H1 (cell line): ENCODE results near the gene EXOC5. TPM values are rescaled to one million over a fixed set of nuclear protein-coding genes. Genes with fewer than 3 reads are reported as not detected.

Experiments
- CTCF ChIA-PET: fragments of 300-600 bp; sonication (Branson Sonifier 250); formaldehyde crosslinking; loops from one replicate; lab custom pipeline; 2021; ENCODE audit not compliant: partially characterized antibody; lab: Charles Lee
- POLR2A ChIA-PET: fragments of 300-600 bp; sonication (Branson Sonifier 250); formaldehyde crosslinking; loops from one replicate; lab custom pipeline; 2021; ENCODE audit warnings: inconsistent platforms; ENCODE audit not compliant: partially characterized antibody; lab: Charles Lee
- DNase-seq, 2 experiments: peaks; one replicate each; pipeline versions ENCODE4 v3.0.0 to v3.0.0-alpha.2; 2010 to 2022; ENCODE audit warnings: low spot score in 2 of 2, low read depth in 1 of 2, mixed read lengths in 1 of 2
- FAIRE-seq: peaks from 2 replicates; lab custom pipeline; 2011; peaks lifted over from hg19 to GRCh38; lab: Jason Lieb, UNC
- H2AFZ ChIP-seq: 2 replicates; pipeline ENCODE4 v1.8.1; 2012; ENCODE audit warnings: low read length, inconsistent platforms
- H2AK5ac ChIP-seq: 2 replicates; pipeline ENCODE4 v1.6.1; 2013; ENCODE audit warnings: low read depth, low read length
- H2BK120ac ChIP-seq: replicated peaks from 2 replicates; pipeline ENCODE3; 2013; ENCODE audit warnings: low read depth, low read length, inconsistent platforms
- H2BK12ac ChIP-seq: 2 replicates; pipeline ENCODE4 v1.6.1; 2013; ENCODE audit warnings: low read depth, low read length
- H2BK15ac ChIP-seq: 2 replicates; pipeline ENCODE4 v1.6.1; 2013; ENCODE audit warnings: low read length
- H2BK20ac ChIP-seq: 2 replicates; pipeline ENCODE4 v1.6.1; 2013; ENCODE audit warnings: low read length
- H2BK5ac ChIP-seq: 2 replicates; pipeline ENCODE4 v1.6.1; 2013; ENCODE audit warnings: low read depth, low read length
- H3K14ac ChIP-seq: 2 replicates; pipeline ENCODE4 v1.6.1; 2013; ENCODE audit warnings: inconsistent platforms; ENCODE audit not compliant: insufficient read length
- H3K18ac ChIP-seq: 2 replicates; pipeline ENCODE4 v1.6.1; 2013; ENCODE audit warnings: low read length; ENCODE audit errors: extremely low read depth
- H3K23ac ChIP-seq: 2 replicates; pipeline ENCODE4 v1.6.1; 2013; ENCODE audit warnings: inconsistent platforms; ENCODE audit not compliant: insufficient read length
- H3K23me2 ChIP-seq: 2 replicates; pipeline ENCODE4 v1.6.1; 2013; ENCODE audit warnings: low read depth, low read length
- H3K27ac ChIP-seq: 2 replicates; pipeline ENCODE4 v1.6.1; 2011; ENCODE audit warnings: low read depth, low read length, inconsistent platforms
- H3K27me3 ChIP-seq, 4 experiments: replicated peaks in 1 of 4; 1 replicate in 1 of 4; 2 replicates in 3 of 4; pipeline versions ENCODE4 v1.6.1 to v1.8.1; 2011 to 2013; ENCODE audit warnings: low read length in 3 of 4, mild to moderate bottlenecking in 3 of 4, inconsistent platforms in 2 of 4, mixed read lengths in 2 of 4, moderate library complexity in 1 of 4; ENCODE audit not compliant: control insufficient read depth in 3 of 4, insufficient read depth in 3 of 4; ENCODE audit errors: extremely low read depth in 1 of 4
- H3K36me3 ChIP-seq, 4 experiments: 2 replicates each; pipeline versions ENCODE4 v1.6.1 to v1.8.1; 2011 to 2013; ENCODE audit warnings: mild to moderate bottlenecking in 4 of 4, low read length in 3 of 4, moderate library complexity in 2 of 4, control low read depth in 1 of 4, inconsistent platforms in 1 of 4; ENCODE audit not compliant: insufficient read depth in 4 of 4, control insufficient read depth in 2 of 4
- H3K4ac ChIP-seq: replicated peaks from 2 replicates; pipeline ENCODE3; 2013; ENCODE audit warnings: low read length, low read depth, mixed read lengths, inconsistent platforms; ENCODE audit not compliant: insufficient read length
- H3K4me1 ChIP-seq, 4 experiments: replicated peaks in 1 of 4; 1 replicate in 1 of 4; 2 replicates in 3 of 4; pipeline versions ENCODE4 v1.6.1 to v1.8.1; 2011 to 2013; ENCODE audit warnings: low read length in 3 of 4, inconsistent platforms in 2 of 4, mixed read lengths in 1 of 4; ENCODE audit not compliant: insufficient read depth in 4 of 4, control insufficient read depth in 3 of 4
- H3K4me2 ChIP-seq, 2 experiments: 2 replicates each; pipeline versions ENCODE4 v1.6.1 to v1.8.1; 2011 to 2013; ENCODE audit warnings: low read depth in 2 of 2, low read length in 2 of 2, control low read depth in 1 of 2, inconsistent platforms in 1 of 2, mild to moderate bottlenecking in 1 of 2; ENCODE audit not compliant: insufficient read depth in 1 of 2
- H3K4me3 ChIP-seq, 4 experiments: fragments of 200-600, 300-600 bp in 1 of 4; sonication (generic), shearing (Covaris generic), sonication (Bioruptor Twin) in 1 of 4; 2 replicates each; pipeline versions ENCODE4 v1.5.1 to v1.8.1; 2011 to 2016; ENCODE audit warnings: low read length in 4 of 4, low read depth in 3 of 4, control low read depth in 2 of 4, inconsistent platforms in 2 of 4, mild to moderate bottlenecking in 2 of 4, mixed read lengths in 1 of 4, moderate library complexity in 1 of 4; ENCODE audit not compliant: insufficient read depth in 2 of 4; ENCODE audit errors: extremely low read depth in 1 of 4
- H3K56ac ChIP-seq: replicated peaks from 2 replicates; pipeline ENCODE3; 2013; ENCODE audit warnings: low read depth, mild to moderate bottlenecking, mixed read lengths, low read length, inconsistent platforms; ENCODE audit not compliant: insufficient read length
- H3K79me1 ChIP-seq: 2 replicates; pipeline ENCODE4 v1.6.1; 2013; ENCODE audit warnings: low read depth, low read length, control low read depth
- H3K79me2 ChIP-seq, 2 experiments: 2 replicates each; pipeline versions ENCODE4 v1.6.1 to v1.8.1; 2012 to 2013; ENCODE audit warnings: low read length in 2 of 2, mild to moderate bottlenecking in 2 of 2, inconsistent platforms in 1 of 2; ENCODE audit not compliant: insufficient read depth in 2 of 2, control insufficient read depth in 1 of 2
- H3K9ac ChIP-seq, 4 experiments: replicated peaks in 1 of 4; 1 replicate in 1 of 4; 2 replicates in 3 of 4; pipeline versions ENCODE4 v1.6.1 to v1.8.1; 2011 to 2013; ENCODE audit warnings: low read depth in 3 of 4, low read length in 3 of 4, control low read depth in 2 of 4, mild to moderate bottlenecking in 2 of 4, moderate library complexity in 2 of 4, inconsistent platforms in 1 of 4; ENCODE audit errors: extremely low read depth in 1 of 4
- H3K9me3 ChIP-seq, 2 experiments: 2 replicates each; pipeline versions ENCODE4 v1.6.1 to v1.8.1; 2012 to 2013; ENCODE audit warnings: mild to moderate bottlenecking in 2 of 2, moderate library complexity in 2 of 2, control low read depth in 1 of 2, inconsistent platforms in 1 of 2, low read depth in 1 of 2, low read length in 1 of 2, mixed read lengths in 1 of 2; ENCODE audit not compliant: insufficient read depth in 2 of 2
- H4K20me1 ChIP-seq, 2 experiments: replicated peaks in 1 of 2; 2 replicates each; pipeline versions ENCODE3 to v1.8.1; 2011 to 2013; ENCODE audit warnings: inconsistent platforms in 2 of 2, low read length in 2 of 2, mild to moderate bottlenecking in 1 of 2; ENCODE audit not compliant: insufficient read depth in 2 of 2, control insufficient read depth in 1 of 2
- H4K5ac ChIP-seq: 2 replicates; pipeline ENCODE4 v1.6.1; 2013; ENCODE audit warnings: low read length, low read depth, mixed read lengths, inconsistent platforms; ENCODE audit not compliant: insufficient read length
- H4K8ac ChIP-seq: 2 replicates; pipeline ENCODE4 v1.8.0; 2013; ENCODE audit warnings: mild to moderate bottlenecking, moderate library complexity, low read length, inconsistent platforms; ENCODE audit not compliant: insufficient read depth; ENCODE audit errors: extremely low read depth
- H4K91ac ChIP-seq: replicated peaks from 2 replicates; pipeline ENCODE3; 2013; ENCODE audit warnings: low read length, mixed read lengths, inconsistent platforms; ENCODE audit not compliant: insufficient read length
- BACH1 ChIP-seq: IDR thresholded peaks from 2 replicates; pipeline ENCODE4 v1.6.1; 2012; ENCODE audit warnings: low read length, improper control_type of control experiment
- BCL11A ChIP-seq, 2 experiments: IDR thresholded peaks; one replicate each; pipeline ENCODE4 v1.6.1; 2011; ENCODE audit warnings: low read depth in 2 of 2, low read length in 2 of 2, mild to moderate bottlenecking in 2 of 2
- BRCA1 ChIP-seq: IDR thresholded peaks from 2 replicates; pipeline ENCODE4 v1.6.1; 2012; ENCODE audit warnings: low read depth, low read length, improper control_type of control experiment
- CBX8 ChIP-seq: fragments of 300-800, 300-1000 bp; sonication (generic); IDR thresholded peaks from 2 replicates; pipeline ENCODE4 v1.7.1; 2016; ENCODE audit warnings: low read depth, low read length, borderline replicate concordance
- CHD1 ChIP-seq: IDR thresholded peaks from 2 replicates; pipeline ENCODE4 v1.6.1; 2012; ENCODE audit warnings: low read depth, low read length, improper control_type of control experiment
- FOSL1 ChIP-seq: IDR thresholded peaks from 2 replicates; pipeline ENCODE4 v1.6.1; 2011; ENCODE audit warnings: mild to moderate bottlenecking, low read depth, low read length, moderate library complexity; ENCODE audit not compliant: insufficient read depth
- HDAC6 ChIP-seq: IDR thresholded peaks from one replicate; pipeline ENCODE4 v1.7.1; 2012; ENCODE audit warnings: low read depth, mild to moderate bottlenecking, inconsistent platforms, low read length, moderate library complexity
- SP1 ChIP-seq: IDR thresholded peaks from 2 replicates; pipeline ENCODE4 v1.6.1; 2011; ENCODE audit warnings: low read depth, low read length
- TCF12 ChIP-seq: IDR thresholded peaks from 2 replicates; pipeline ENCODE4 v1.6.1; 2011; ENCODE audit warnings: low read depth, mild to moderate bottlenecking, low read length
- TEAD4 ChIP-seq: IDR thresholded peaks from 2 replicates; pipeline ENCODE4 v1.6.1; 2012; ENCODE audit warnings: low read depth, low read length, inconsistent platforms, mixed read lengths
- WGBS, 2 experiments: shearing (Covaris generic) in 1 of 2; methylation state at CpG; one replicate each; pipeline versions ENCODE4 v1.1.6 to v1.1.7; 2013 to 2015; ENCODE audit warnings: low lambda C conversion rate in 2 of 2, mixed read lengths in 2 of 2, inconsistent platforms in 1 of 2, low coverage in 1 of 2, missing lambda C conversion rate in 1 of 2; ENCODE audit not compliant: insufficient replicate concordance in 2 of 2, insufficient coverage in 1 of 2, insufficient read length in 1 of 2; ENCODE audit errors: extremely low coverage in 1 of 2, missing lambda C conversion rate in 1 of 2; 5-methylcytosine and 5-hydroxymethylcytosine counted together
- polyA plus RNA-seq, 7 experiments: library from polyadenylated mRNA; depleted of rRNA in 3 of 7; stranded (reverse) in 5 of 7; unstranded in 2 of 7; fragments of >200 nt in 5 of 7; fragments of 200-250 nt in 2 of 7; gene quantifications; 1 replicate in 5 of 7; 2 replicates in 1 of 7; 4 replicates in 1 of 7; pipeline versions ENCODE4 v1.2.1 to v1.2.3, GENCODE V29; 2011 to 2013; ENCODE audit warnings: missing spikeins in 2 of 7, mixed read lengths in 2 of 7
- total RNA-seq: library from RNA; stranded (reverse); fragmentation: NEBNext Ultra II Directional; extraction: Animal tissue kit (Norgen Biotek cat#: 25700); gene quantifications from 2 replicates; pipeline ENCODE4 v1.2.1, GENCODE V29; 2021

EXOC5 gene
- total and polyA plus RNA-seq, 2 of the 8 experiments (the other 6 are each of a cell fraction or from before 2014, with no cell fraction given): 23.0 to 86.7 TPM

GRCh38 chr14:57161583-57162234 is 107.0 kb downstream of the EXOC5 start:
- H3K56ac ChIP-seq: no peak overlapping the region
- H3K27ac ChIP-seq: no peak overlapping the region
- H3K23me2 ChIP-seq: no peaks in the 10 kb centered on the region
- H3K79me2 ChIP-seq: no peaks in the 10 kb centered on the region
- no peak overlapping the region for H3K18ac ChIP-seq
- H2BK15ac ChIP-seq: no peak overlapping the region
- no peaks in the 10 kb centered on the region; a peak in 1 of 7 replicates for H3K27me3 ChIP-seq
- no peaks in the 10 kb centered on the region for H4K20me1 ChIP-seq
- H2BK20ac ChIP-seq: no peak overlapping the region
- no peak overlapping the region for H3K9ac ChIP-seq
- H4K5ac ChIP-seq: no peak overlapping the region
- H4K91ac ChIP-seq: no peak overlapping the region
- H4K8ac ChIP-seq: no peak overlapping the region
- no peak overlapping the region for H3K4me3 ChIP-seq
- H2BK12ac ChIP-seq: no peak overlapping the region
- no peak overlapping the region for H2BK5ac ChIP-seq
- no peak overlapping the region for H3K23ac ChIP-seq
- H3K4me1 ChIP-seq: peaks cover 0 to 7% (median 3%) of the 10 kb centered on the region in 4 experiments; a peak in 3 of 7 replicates
- H3K79me1 ChIP-seq: no peaks in the 10 kb centered on the region
- ChIA-PET POLR2A (no interaction called here), CTCF (no interaction called here)
- FAIRE-seq (no peak), DNase-seq (no peak)
- H2AK5ac ChIP-seq: no peak overlapping the region
- 60% methylated on average over 8 of the region's 8 CpGs; no CpG with 5 or more reads in 1 of the 2 experiments for WGBS, 2 experiments
- H2BK120ac ChIP-seq: no peak overlapping the region
- no peak overlapping the region for H3K4ac ChIP-seq
- H3K14ac ChIP-seq: no peak overlapping the region
- TF ChIP-seq BCL11A (IDR thresholded peaks at IDR 0.05; ENCODE audit: low read depth in 2 of 2, low read length in 2 of 2): no peak
- no peak for TF ChIP-seq SP1
- no peak for TF ChIP-seq BACH1
- TF ChIP-seq FOSL1: no peak
- TF ChIP-seq HDAC6: no peak
- no peak for TF ChIP-seq TCF12
- TF ChIP-seq BRCA1: no peak
- no peak for TF ChIP-seq CHD1
- no peak for TF ChIP-seq TEAD4
- no peak for TF ChIP-seq CBX8
- H3K36me3 ChIP-seq: no peaks in the 10 kb centered on the region
- H2AFZ ChIP-seq: peak overlapping the region; percentile 54; the same call in 1 of the 2 replicates
- peak overlapping the region; percentile 7 to 15; a peak in 1 of 4 replicates for H3K4me2 ChIP-seq
- no peaks in the 10 kb centered on the region for H3K9me3 ChIP-seq
